Measurements from ENCODE around the gene OLIG1. TPM values are rescaled to one million over a fixed set of nuclear protein-coding genes. Genes with fewer than 3 reads are reported as not detected.

The OLIG1 gene
- total and polyA plus RNA-seq, 2 of the 8 experiments (the other 6 are each of a cell fraction or from before 2014, with no cell fraction given) = 0.65 to 1.2 TPM

DNA sequence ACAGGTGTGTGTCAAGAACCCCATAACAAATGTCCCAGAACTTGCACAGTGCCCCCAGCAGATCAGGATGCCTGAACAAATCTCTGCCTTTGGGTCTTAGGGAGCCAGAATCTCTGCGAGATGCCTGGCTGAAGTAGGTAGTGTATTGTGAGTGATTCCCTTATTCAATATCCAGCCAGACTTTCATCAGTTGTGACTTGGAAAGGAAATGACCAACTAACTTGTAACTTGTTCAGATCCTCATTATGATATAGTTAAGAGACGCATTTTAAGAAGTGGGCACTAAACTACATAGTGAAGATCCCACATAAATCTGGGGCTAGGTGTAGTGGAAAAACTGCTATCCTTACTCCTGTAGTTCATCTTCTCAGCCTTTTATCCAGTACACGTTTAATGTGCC, 32.4 kb upstream of the OLIG1 start:
- H2BK5ac ChIP-seq (ENCODE audit: low read depth, low read length) = no peak overlapping the region
- no peak overlapping the region for H3K9ac ChIP-seq (replicated peaks in 1 of 4; ENCODE audit: extremely low read depth in 1 of 4, low read depth in 3 of 4, low read length in 3 of 4)
- H3K4ac ChIP-seq (replicated peaks; ENCODE audit: insufficient read length, low read depth, low read length) = no peak overlapping the region
- FAIRE-seq = no peak
- no peak overlapping the region for H2AFZ ChIP-seq (ENCODE audit: low read length)
- H2BK120ac ChIP-seq (replicated peaks; ENCODE audit: low read depth, low read length) = no peak overlapping the region
- no peak overlapping the region for H2BK15ac ChIP-seq (ENCODE audit: low read length)
- H2AK5ac ChIP-seq (ENCODE audit: low read depth, low read length) = no peak overlapping the region
- no peak overlapping the region for H3K56ac ChIP-seq (replicated peaks; ENCODE audit: insufficient read length, low read depth, low read length)
- no peak overlapping the region for H2BK12ac ChIP-seq (ENCODE audit: low read depth, low read length)
- H3K23me2 ChIP-seq (ENCODE audit: low read depth, low read length) = no peaks in the 10 kb centered on the region; the same call in 1 of the 2 replicates
- H3K4me3 ChIP-seq (ENCODE audit: extremely low read depth in 1 of 4, insufficient read depth in 2 of 4, low read depth in 3 of 4, low read length in 4 of 4) = no peak overlapping the region
- no peaks in the 10 kb centered on the region for H3K36me3 ChIP-seq (ENCODE audit: control insufficient read depth in 2 of 4, insufficient read depth in 4 of 4, low read length in 3 of 4)
- no peak overlapping the region for H3K4me2 ChIP-seq (ENCODE audit: insufficient read depth in 1 of 2, low read depth in 2 of 2, low read length in 2 of 2)
- H3K27me3 ChIP-seq (replicated peaks in 1 of 4; ENCODE audit: control insufficient read depth in 3 of 4, extremely low read depth in 1 of 4, insufficient read depth in 3 of 4, low read length in 3 of 4) = peaks cover 32 to 47% (median 37%) of the 10 kb centered on the region in 4 experiments
- no peak overlapping the region for H3K18ac ChIP-seq (ENCODE audit: extremely low read depth, low read length)
- H3K79me2 ChIP-seq (ENCODE audit: control insufficient read depth in 1 of 2, insufficient read depth in 2 of 2, low read length in 2 of 2) = no peaks in the 10 kb centered on the region
- H4K5ac ChIP-seq (ENCODE audit: insufficient read length, low read depth, low read length) = no peak overlapping the region
- no peaks in the 10 kb centered on the region for H3K9me3 ChIP-seq (ENCODE audit: insufficient read depth in 2 of 2, low read depth in 1 of 2, low read length in 1 of 2)
- no peak overlapping the region for H2BK20ac ChIP-seq (ENCODE audit: low read length)
- H3K14ac ChIP-seq (ENCODE audit: insufficient read length) = no peak overlapping the region
- WGBS, 2 experiments (ENCODE audit: extremely low coverage in 1 of 2, insufficient coverage in 1 of 2, insufficient read length in 1 of 2, insufficient replicate concordance in 2 of 2, low coverage in 1 of 2, low lambda C conversion rate in 2 of 2, missing lambda C conversion rate in 1 of 2) = 73% methylated on average over 3 of the region's 3 CpGs; no CpG with 5 or more reads in 1 of the 2 experiments
- POLR2A ChIA-PET (ENCODE audit: partially characterized antibody) = no interaction called here
- H4K20me1 ChIP-seq (replicated peaks in 1 of 2; ENCODE audit: control insufficient read depth in 1 of 2, insufficient read depth in 2 of 2, low read length in 2 of 2) = peaks cover 4 to 7% of the 10 kb centered on the region in 2 experiments
- H4K91ac ChIP-seq (replicated peaks; ENCODE audit: insufficient read length, low read length) = no peak overlapping the region
- no peak overlapping the region for H3K23ac ChIP-seq (ENCODE audit: insufficient read length)
- H3K27ac ChIP-seq (ENCODE audit: low read depth, low read length) = no peak overlapping the region
- no peak for DNase-seq (ENCODE audit: low read depth in 1 of 2, low spot score in 2 of 2)
- peaks cover 3 to 28% (median 21%) of the 10 kb centered on the region in 4 experiments for H3K4me1 ChIP-seq (replicated peaks in 1 of 4; ENCODE audit: control insufficient read depth in 3 of 4, insufficient read depth in 4 of 4, low read length in 3 of 4)
- H4K8ac ChIP-seq (ENCODE audit: extremely low read depth, insufficient read depth, low read length) = no peak overlapping the region
- CTCF ChIA-PET (ENCODE audit: partially characterized antibody) = interaction anchor here (1.1 to 1.5 kb wide), 2 partner anchors 10 to 94 kb away, joined by 4 to 5 read pairs; no protein-coding TSS in a partner anchor
- no peaks in the 10 kb centered on the region for H3K79me1 ChIP-seq (ENCODE audit: low read depth, low read length)
- TF ChIP-seq MAX (IDR thresholded peaks at IDR 0.05) = no peak
- TF ChIP-seq SUZ12 (IDR thresholded peaks at IDR 0.05; ENCODE audit: low read length) = no peak
- TF ChIP-seq JUN (IDR thresholded peaks at IDR 0.05; ENCODE audit: low read depth, low read length) = no peak
- no peak for TF ChIP-seq CTCF (IDR thresholded peaks at IDR 0.05; ENCODE audit: control extremely low read depth in 1 of 3, insufficient read depth in 1 of 3, low read depth in 1 of 3, low read length in 3 of 3)
- TF ChIP-seq ATF2 (IDR thresholded peaks at IDR 0.05; ENCODE audit: low read length) = no peak
- TF ChIP-seq RAD21 (IDR thresholded peaks at IDR 0.05 in 1 of 2, conservative IDR thresholded peaks at IDR 0.05 in 1 of 2; ENCODE audit: low read depth in 2 of 2, low read length in 2 of 2) = no peak
- TF ChIP-seq POU5F1 (IDR thresholded peaks at IDR 0.05; ENCODE audit: low read depth, low read length) = no peak
- no peak for TF ChIP-seq SAP30 (IDR thresholded peaks at IDR 0.05; ENCODE audit: insufficient read depth, insufficient replicate concordance, low read length)

Data from H1 (cell line).